Right renal cortex interstitium (tissue), 3 donors: Measurements from ENCODE around the gene DENND6A. TPM values are rescaled to one million over a fixed set of nuclear protein-coding genes. Genes with fewer than 3 reads are reported as not detected.
"Not testable (repeated sequence)": the region's sequence is repeated elsewhere in the genome, so short reads cannot be mapped to it uniquely, and the experiment has no call there.

ENCODE experiments used
- DNase-seq, 3 donors: peaks; one replicate each; pipeline ENCODE4 v3.0.0-alpha.2; 2013; ENCODE audit warnings: low read depth in 3 of 3, low spot score in 2 of 3
- polyA plus RNA-seq, 3 donors: library from polyadenylated mRNA; unstranded; fragments of 120-200 nt; gene quantifications; one replicate each; pipeline ENCODE4 v1.2.1, GENCODE V29; 2013; ENCODE audit not compliant: insufficient read length in 3 of 3

The DENND6A gene
- polyA plus RNA-seq, 3 donors, result 26.6 to 32.6 (median 29.6) TPM

GRCh38 chr3:57646723-57647122, 46.2 kb downstream of the DENND6A start:
- DNase-seq, result no peak

DNA sequence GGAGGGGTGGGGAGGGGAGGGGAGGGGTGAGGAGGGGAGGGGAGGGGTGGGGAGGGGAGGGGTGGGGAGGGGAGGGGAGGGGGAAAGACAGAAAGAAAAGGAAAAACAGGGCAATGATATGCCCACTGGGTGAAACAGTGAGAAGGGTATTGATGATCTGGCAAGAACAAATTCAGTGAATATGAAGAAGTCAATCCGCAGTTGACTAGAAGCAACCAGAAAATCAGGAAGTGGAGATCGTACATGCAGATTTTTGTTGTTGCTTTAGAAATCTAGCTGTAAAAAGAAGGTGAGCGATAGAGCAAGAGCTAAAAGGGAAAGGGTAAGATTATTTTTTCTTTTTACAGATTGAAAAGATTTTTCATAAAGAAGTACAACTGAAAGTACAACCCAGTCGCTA, 48.1 kb downstream of the DENND6A start:
- DNase-seq, result no peak

GRCh38 chr3:57637391-57637790, 55.5 kb downstream of the DENND6A start:
- no peak for DNase-seq

- DNase-seq, result not testable (repeated sequence)
These were observed 58.6 kb downstream of the DENND6A start for GRCh38 chr3:57634259-57634658.

DNA sequence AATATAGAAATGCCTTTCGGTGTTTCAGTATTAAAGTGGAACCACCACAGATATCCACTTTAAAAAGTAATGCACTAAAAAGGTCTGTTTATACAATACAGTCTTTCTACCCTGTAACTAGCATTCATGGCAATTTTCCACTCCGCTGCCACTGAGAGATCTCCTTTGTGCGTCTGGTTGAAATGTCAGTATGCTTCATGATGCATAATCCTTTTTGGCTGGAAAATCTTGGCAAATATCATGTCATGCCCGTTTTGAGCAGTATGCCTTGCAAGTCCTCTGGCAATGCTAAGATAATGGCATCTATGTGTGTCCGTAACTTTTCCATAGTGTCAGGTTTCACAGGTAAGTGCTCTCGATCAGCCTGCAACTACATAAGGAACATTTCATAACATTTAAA, 64.9 kb downstream of the DENND6A start:
- DNase-seq, result no peak

- no peak for DNase-seq
These were observed 68.1 kb downstream of the DENND6A start for GRCh38 chr3:57624801-57625200.

DNA sequence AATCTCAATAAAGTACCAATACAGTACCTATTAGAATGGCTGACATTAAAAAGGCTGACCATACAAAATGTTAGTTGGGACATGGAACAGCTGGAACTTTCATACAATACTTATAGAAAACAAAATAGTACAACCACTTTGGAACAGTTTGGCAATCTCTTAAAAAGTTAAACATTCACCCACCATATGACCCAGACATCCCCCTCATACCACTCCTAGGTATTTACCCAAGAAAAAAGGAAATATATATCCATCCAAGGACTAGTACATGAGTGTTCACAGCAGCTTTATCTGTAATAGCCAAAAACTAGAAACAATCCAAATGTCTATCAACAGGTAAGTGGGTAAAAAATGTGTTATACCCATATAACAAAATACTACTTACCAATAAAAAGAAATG, 70.5 kb downstream of the DENND6A start:
- DNase-seq, result no peak

DNA sequence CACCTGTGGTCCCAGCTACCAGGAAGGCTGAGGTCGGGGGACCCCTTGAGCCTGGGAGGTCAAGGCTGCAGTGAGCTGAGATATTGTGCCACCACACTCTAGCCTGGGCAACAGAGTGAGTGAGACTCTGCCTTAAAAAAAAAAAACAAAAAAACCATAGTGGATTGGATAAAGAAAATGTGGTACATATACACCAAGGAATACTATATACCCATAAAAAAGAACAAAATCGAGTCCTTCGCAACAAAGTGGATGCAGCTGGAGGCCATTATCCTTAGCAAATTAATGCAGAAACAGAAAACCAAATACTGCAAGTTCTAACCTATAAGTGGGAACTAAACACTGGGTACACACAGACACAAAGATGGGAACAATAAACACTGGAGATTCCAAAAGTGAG, 75.1 kb downstream of the DENND6A start:
- DNase-seq, result no peak

GRCh38 chr3:57616233-57616632, 76.6 kb downstream of the DENND6A start:
- DNase-seq, result no peak

DNA sequence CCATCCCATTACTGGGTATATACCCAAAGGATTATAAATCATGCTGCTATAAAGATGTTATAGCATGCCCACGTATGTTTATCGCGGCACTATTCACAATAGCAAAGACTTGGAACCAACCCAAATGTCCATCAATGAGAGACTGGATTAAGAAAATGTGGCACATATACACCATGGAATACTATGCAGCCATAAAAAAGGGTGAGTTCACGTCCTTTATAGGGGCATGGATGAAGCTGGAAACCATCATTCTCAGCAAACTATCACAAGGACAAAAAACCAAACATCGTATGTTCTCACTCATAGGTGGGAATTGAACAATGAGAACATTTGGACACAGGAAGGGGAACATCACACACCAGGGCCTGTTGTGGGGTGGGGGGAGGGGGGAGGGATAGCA, 81.0 kb downstream of the DENND6A start:
- DNase-seq, result not testable (repeated sequence)

- no peak for DNase-seq
These were observed 87.2 kb downstream of the DENND6A start for GRCh38 chr3:57605683-57606082.

- no peak for DNase-seq
These were observed 87.9 kb downstream of the DENND6A start for GRCh38 chr3:57604971-57605370.

DNA sequence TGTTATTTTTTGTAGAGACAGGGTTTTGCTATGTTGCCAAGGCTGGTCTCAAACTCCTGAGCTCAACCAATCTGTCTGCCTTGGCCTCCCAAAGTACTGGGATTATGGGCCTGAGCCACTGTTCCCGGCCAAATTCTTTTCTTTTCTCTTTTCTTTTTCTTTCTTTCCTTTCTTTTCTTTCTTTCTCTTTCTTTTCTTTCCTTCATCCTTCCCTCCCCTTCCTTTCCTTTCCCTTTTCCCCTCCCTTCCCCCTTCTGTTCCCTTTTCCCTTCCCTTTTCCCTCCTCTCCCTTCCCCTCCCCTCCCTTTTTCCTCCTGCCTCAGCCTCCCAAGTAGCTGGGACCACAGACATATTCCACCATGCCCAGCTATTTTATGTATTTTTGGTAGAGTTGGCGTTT, 92.7 kb downstream of the DENND6A start:
- DNase-seq, result no peak

- no peak for DNase-seq
These were observed 94.0 kb downstream of the DENND6A start for GRCh38 chr3:57598765-57599360.

DNA sequence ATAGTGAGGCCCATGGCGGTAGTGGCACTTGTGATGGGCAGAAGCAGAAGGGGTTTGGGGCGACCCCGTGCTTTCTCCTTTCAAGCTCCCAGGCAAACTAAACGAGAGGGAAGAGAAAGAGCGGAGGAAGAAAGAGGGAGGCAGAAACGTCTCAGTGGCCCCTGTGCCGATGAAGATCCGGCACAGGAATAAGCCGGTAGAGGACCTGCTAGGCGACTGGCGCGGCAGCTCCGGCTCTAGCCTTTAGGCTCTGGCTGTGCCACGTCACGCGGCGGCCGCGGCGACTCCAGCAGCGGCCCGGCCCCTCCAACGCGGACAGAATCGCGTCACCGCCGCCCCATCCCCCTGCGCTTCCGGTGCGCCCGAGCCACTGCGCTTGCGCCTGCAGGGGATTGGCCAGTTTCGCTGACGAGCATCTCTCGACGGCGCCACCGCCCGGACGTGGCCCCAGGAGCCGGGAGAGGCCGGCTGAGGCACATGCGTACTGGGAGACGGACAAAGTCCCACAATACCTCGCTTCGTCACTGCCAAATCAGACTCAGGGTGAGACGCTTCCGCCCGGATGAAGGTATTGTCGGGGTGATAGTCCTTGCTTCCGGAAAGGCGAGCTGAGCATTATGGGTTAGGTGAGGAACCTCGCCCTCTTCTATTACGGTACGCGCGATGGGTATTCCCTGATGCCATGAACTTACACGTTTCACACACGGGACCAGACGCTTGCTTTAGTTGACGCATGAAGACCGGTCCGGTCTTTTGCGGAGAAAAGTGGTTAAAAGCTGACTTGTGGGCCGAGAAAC, 95.6 kb downstream of the DENND6A start, which contains the start of gene ARF4:
Gene ARF4 (minus strand): TSS at position 218 of the 797 bp plus-strand sequence. CDS start 204 bp downstream, at position 14.
- DNase-seq, result peak; percentile 96 to 98 (median 97)

- DNase-seq, result peak; percentile 49 to 58 (median 57)
These were observed 96.3 kb downstream of the DENND6A start for GRCh38 chr3:57596495-57597126.

GRCh38 chr3:57594576-57594975, 98.3 kb downstream of the DENND6A start:
- DNase-seq, result no peak

GRCh38 chr3:57594144-57594543, 98.7 kb downstream of the DENND6A start:
- DNase-seq, result no peak

DNA sequence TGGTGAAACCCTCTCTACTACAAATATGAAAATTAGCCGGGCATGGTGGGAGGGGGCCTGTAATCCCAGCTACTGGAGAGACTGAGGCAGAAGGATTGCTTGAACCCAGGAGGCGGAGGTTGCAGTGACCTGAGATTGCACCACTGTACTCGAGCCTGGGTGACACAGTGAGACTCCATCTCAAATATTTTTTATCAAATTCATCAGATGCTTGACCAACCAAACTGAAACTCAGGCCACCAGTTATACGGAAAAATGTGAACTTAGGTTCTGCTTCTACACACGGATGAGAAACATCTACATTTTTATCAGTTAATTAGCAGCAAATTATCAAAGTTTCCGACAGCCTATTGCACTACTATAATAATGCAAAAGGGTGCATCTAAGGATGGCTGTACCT, 100.6 kb downstream of the DENND6A start:
- no peak for DNase-seq

DNA sequence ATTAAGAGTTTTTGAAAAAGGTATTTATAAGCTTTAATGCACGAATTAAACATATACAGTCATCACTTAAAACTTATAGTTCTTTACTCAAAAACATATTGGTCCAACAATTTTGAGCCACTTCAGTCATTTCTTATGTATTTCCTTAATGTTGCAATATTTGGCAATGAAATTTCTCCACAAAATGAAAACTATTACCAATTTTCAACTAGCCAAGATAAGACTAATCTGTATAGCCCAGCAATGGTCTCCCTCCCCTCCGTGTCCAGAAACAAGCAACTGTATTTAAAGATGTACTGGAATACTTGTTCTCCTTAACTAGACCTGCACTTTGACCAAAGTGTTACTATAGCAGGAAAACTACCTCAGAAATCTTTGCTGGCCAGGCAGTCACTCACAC, 105.0 kb downstream of the DENND6A start:
- no peak for DNase-seq

GRCh38 chr3:57586778-57587177, 106.1 kb downstream of the DENND6A start:
- DNase-seq, result no peak

DNA sequence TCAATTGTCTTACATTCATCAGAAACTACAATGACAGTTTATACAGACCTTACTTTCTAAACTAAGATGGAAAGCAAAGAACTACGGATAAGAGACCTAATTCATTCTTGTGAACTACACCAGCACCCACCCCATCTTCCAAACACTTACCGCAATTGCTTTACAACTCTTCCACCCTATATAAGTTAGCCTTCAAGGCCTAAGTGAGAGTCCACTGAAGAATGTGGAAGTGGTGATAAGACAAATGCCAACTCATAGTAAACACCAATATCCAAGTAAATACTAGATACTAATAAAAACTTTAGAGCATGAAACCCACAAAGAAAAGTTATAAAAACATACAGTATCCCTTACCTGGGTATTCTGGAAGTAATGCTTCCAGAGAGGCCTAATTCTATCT, 109.3 kb downstream of the DENND6A start:
- DNase-seq, result no peak
